Esophagus muscularis mucosa (tissue), 4 donors: ENCODE data around the gene NUP214. TPM values are rescaled to one million over a fixed set of nuclear protein-coding genes. Genes with fewer than 3 reads are reported as not detected.

ENCODE experiments used
- DNase-seq: peaks from one replicate; pipeline ENCODE4 v3.0.0-alpha.2; 2017; ENCODE audit errors: extremely low spot score
- H3K27ac ChIP-seq, 4 donors: fragments of 200-600 bp; sonication (generic); replicated peaks in 1 of 4; 1 replicate in 3 of 4; 2 replicates in 1 of 4; pipeline ENCODE4 v1.5.1; 2016 to 2019; ENCODE audit warnings: mild to moderate bottlenecking in 1 of 4
- H3K27me3 ChIP-seq, 4 donors: fragments of 200-600 bp; sonication (generic); one replicate each; pipeline versions ENCODE4 v1.5.1 to v1.6.0; 2016 to 2019
- H3K36me3 ChIP-seq, 4 donors: fragments of 200-600 bp; sonication (generic); one replicate each; pipeline ENCODE4 v1.5.1; 2016 to 2019
- H3K4me1 ChIP-seq, 4 donors: fragments of 200-600 bp; sonication (generic); one replicate each; pipeline ENCODE4 v1.5.1; 2016 to 2019
- H3K4me3 ChIP-seq, 4 donors: fragments of 200-600 bp; sonication (generic); 1 replicate in 2 of 4; 2 replicates in 2 of 4; pipeline ENCODE4 v1.5.1; 2016 to 2019; ENCODE audit warnings: mild to moderate bottlenecking in 4 of 4, moderate library complexity in 1 of 4
- H3K9me3 ChIP-seq, 4 donors: fragments of 200-600 bp; sonication (generic); 1 replicate in 3 of 4; 2 replicates in 1 of 4; pipeline ENCODE4 v1.5.1; 2016 to 2019
- CTCF ChIP-seq, 3 experiments: fragments of 200-600 bp in 2 of 3; fragments of 450-650 bp in 1 of 3; sonication (generic) in 2 of 3; IDR thresholded peaks; one replicate each; pipeline ENCODE4 v1.5.1; 2017 to 2019; ENCODE audit warnings: antibody characterized with exemption in 3 of 3, mild to moderate bottlenecking in 2 of 3, moderate library complexity in 1 of 3
- EP300 ChIP-seq: sonication (generic); formaldehyde crosslinking; IDR thresholded peaks from one replicate; pipeline ENCODE4 v1.6.1; 2017; ENCODE audit warnings: antibody characterized with exemption
- POLR2A ChIP-seq: fragments of 450-650 bp; IDR thresholded peaks from one replicate; pipeline ENCODE4 v1.6.1; 2017; ENCODE audit warnings: antibody characterized with exemption, moderate library complexity, mild to moderate bottlenecking, low read depth
- POLR2AphosphoS5 ChIP-seq, 2 donors: sonication (generic); formaldehyde crosslinking; IDR thresholded peaks; one replicate each; pipeline ENCODE4 v1.6.1; 2017; ENCODE audit warnings: antibody characterized with exemption in 2 of 2
- WGBS: methylation state at CpG from one replicate; pipeline ENCODE4 v1.1.5; 2018; 5-methylcytosine and 5-hydroxymethylcytosine counted together
- intact Hi-C: fragments of 100-400 bp; cut with DNase I; formaldehyde crosslinking; loops from one replicate; pipeline ENCODE4 v1.15.1; 2023
- total RNA-seq, 4 donors: library from RNA; depleted of rRNA; stranded (reverse); fragments of >200 nt; gene quantifications; one replicate each; pipeline versions ENCODE4 v1.1.0 to v1.2.1, GENCODE V29; 2016

Gene NUP214
- total RNA-seq, 4 donors from 2014 or later: 26.4 to 36.2 (median 28.7) TPM

- H3K27me3 ChIP-seq: no peaks in the 10 kb centered on the region
- peaks cover 0 to 14% (median 5%) of the 10 kb centered on the region in 4 donors for H3K36me3 ChIP-seq
- intact Hi-C loops: no loop called here
- no peak overlapping the region for H3K4me3 ChIP-seq
- peaks cover 15 to 35% (median 23%) of the 10 kb centered on the region in 4 donors for H3K4me1 ChIP-seq
- no peaks in the 10 kb centered on the region for H3K9me3 ChIP-seq
- DNase-seq: no peak
- no peak for TF ChIP-seq CTCF (IDR thresholded peaks at IDR 0.05)
- TF ChIP-seq EP300: no peak
- no peak for TF ChIP-seq POLR2AphosphoS5 (IDR thresholded peaks at IDR 0.05)
- no peak for TF ChIP-seq POLR2A
- WGBS: 93% methylated on average over 14 of the region's 14 CpGs
- H3K27ac ChIP-seq: peak overlapping the region in 1 of 4 donors; percentile 34
These were observed 129.2 kb downstream of the NUP214 start for GRCh38 chr9:131254626-131255025.

- DNase-seq: no peak
- H3K9me3 ChIP-seq: no peaks in the 10 kb centered on the region
- H3K36me3 ChIP-seq: peaks cover 0 to 25% (median 14%) of the 10 kb centered on the region in 4 donors
- WGBS: 78% methylated on average over 8 of the region's 8 CpGs
- H3K4me1 ChIP-seq: peaks cover 15 to 35% (median 23%) of the 10 kb centered on the region in 4 donors
- peak overlapping the region; percentile 7 to 65 (median 60) for H3K27ac ChIP-seq
- intact Hi-C loops: no loop called here
- no peak for TF ChIP-seq EP300
- no peak for TF ChIP-seq POLR2AphosphoS5 (IDR thresholded peaks at IDR 0.05)
- no peak for TF ChIP-seq POLR2A
- no peak for TF ChIP-seq CTCF (IDR thresholded peaks at IDR 0.05)
- H3K27me3 ChIP-seq: no peaks in the 10 kb centered on the region
- H3K4me3 ChIP-seq: no peak overlapping the region
These were observed 130.4 kb downstream of the NUP214 start for GRCh38 chr9:131255676-131256197.

- no peak for DNase-seq
- Histone ChIP-seq H3K36me3 (peaks cover 0 to 39% (median 17%) of the 10 kb centered on the region in 4 donors), H3K27me3 (no peaks in the 10 kb centered on the region), H3K9me3 (no peaks in the 10 kb centered on the region), H3K27ac (no peak overlapping the region), H3K4me3 (no peak overlapping the region), H3K4me1 (peaks cover 24 to 35% (median 25%) of the 10 kb centered on the region in 4 donors)
- 87% methylated on average over 11 of the region's 15 CpGs for WGBS
- intact Hi-C loops: no loop called here
- no peak for TF ChIP-seq POLR2AphosphoS5 (IDR thresholded peaks at IDR 0.05)
- TF ChIP-seq EP300: no peak
These were observed 132.1 kb downstream of the NUP214 start for GRCh38 chr9:131257266-131258025.

- 64% methylated on average over 15 of the region's 15 CpGs for WGBS
- DNase-seq: no peak
- Histone ChIP-seq H3K27ac (no peak overlapping the region), H3K4me1 (peaks cover 26 to 35% (median 28%) of the 10 kb centered on the region in 4 donors), H3K9me3 (no peaks in the 10 kb centered on the region), H3K4me3 (no peak overlapping the region), H3K36me3 (peaks cover 0 to 44% (median 17%) of the 10 kb centered on the region in 4 donors), H3K27me3 (no peaks in the 10 kb centered on the region)
- intact Hi-C loops: no loop called here
- no peak for TF ChIP-seq POLR2A
- no peak for TF ChIP-seq POLR2AphosphoS5 (IDR thresholded peaks at IDR 0.05)
- TF ChIP-seq EP300: no peak
- TF ChIP-seq CTCF (IDR thresholded peaks at IDR 0.05): no peak
These were observed 132.8 kb downstream of the NUP214 start for GRCh38 chr9:131258186-131258585.

- TF ChIP-seq CTCF (IDR thresholded peaks at IDR 0.05) (no peak), EP300 (no peak), POLR2A (no peak), POLR2AphosphoS5 (IDR thresholded peaks at IDR 0.05) (no peak)
- Histone ChIP-seq H3K27ac (no peak overlapping the region), H3K4me1 (peaks cover 26 to 32% (median 28%) of the 10 kb centered on the region in 4 donors), H3K4me3 (no peak overlapping the region), H3K9me3 (no peaks in the 10 kb centered on the region), H3K36me3 (peaks cover 0 to 44% (median 17%) of the 10 kb centered on the region in 4 donors), H3K27me3 (no peaks in the 10 kb centered on the region)
- WGBS: 80% methylated on average over 3 of the region's 25 CpGs
- intact Hi-C loops: no loop called here
- no peak for DNase-seq
These were observed 133.5 kb downstream of the NUP214 start for GRCh38 chr9:131258698-131259431.
